ENCODE measurements around the gene CEBPG. TPM values are rescaled to one million over a fixed set of nuclear protein-coding genes. Genes with fewer than 3 reads are reported as not detected.

Gene CEBPG
- total RNA-seq, 1 donor from 2014 or later: 75.1 TPM

GRCh38 chr19:33421368-33421767, 47.9 kb downstream of the CEBPG start:
- H3K9me3 Mint-ChIP-seq (ENCODE audit: unreplicated experiment): peaks cover 9% of the 10 kb centered on the region
- H3K4me3 Mint-ChIP-seq (ENCODE audit: unreplicated experiment): no peak overlapping the region
- H3K27me3 Mint-ChIP-seq (ENCODE audit: unreplicated experiment): peaks cover 4% of the 10 kb centered on the region
- H3K27ac Mint-ChIP-seq (ENCODE audit: unreplicated experiment): no peak overlapping the region
- H3K4me1 Mint-ChIP-seq (ENCODE audit: low read depth, unreplicated experiment): peaks cover 17% of the 10 kb centered on the region
- peaks cover 4% of the 10 kb centered on the region for H3K36me3 Mint-ChIP-seq (ENCODE audit: unreplicated experiment)
- TF ChIP-seq CTCF (IDR thresholded peaks at IDR 0.05; ENCODE audit: partially characterized antibody, unreplicated experiment): no peak
- DNase-seq: no peak

- peaks cover 14% of the 10 kb centered on the region for H3K4me1 Mint-ChIP-seq (ENCODE audit: low read depth, unreplicated experiment)
- no peak for TF ChIP-seq CTCF (IDR thresholded peaks at IDR 0.05; ENCODE audit: partially characterized antibody, unreplicated experiment)
- no peak overlapping the region for H3K27ac Mint-ChIP-seq (ENCODE audit: unreplicated experiment)
- no peak overlapping the region for H3K4me3 Mint-ChIP-seq (ENCODE audit: unreplicated experiment)
- H3K9me3 Mint-ChIP-seq (ENCODE audit: unreplicated experiment): peaks cover 6% of the 10 kb centered on the region
- no peak for DNase-seq
- H3K36me3 Mint-ChIP-seq (ENCODE audit: unreplicated experiment): peaks cover 4% of the 10 kb centered on the region
- H3K27me3 Mint-ChIP-seq (ENCODE audit: unreplicated experiment): peaks cover 2% of the 10 kb centered on the region
Observed at GRCh38 chr19:33422369-33423180, 49.1 kb downstream of the CEBPG start.

GRCh38 chr19:33424181-33424580, 50.7 kb downstream of the CEBPG start:
- no peak overlapping the region for H3K4me3 Mint-ChIP-seq (ENCODE audit: unreplicated experiment)
- no peak overlapping the region for H3K27ac Mint-ChIP-seq (ENCODE audit: unreplicated experiment)
- no peak for TF ChIP-seq CTCF (IDR thresholded peaks at IDR 0.05; ENCODE audit: partially characterized antibody, unreplicated experiment)
- H3K9me3 Mint-ChIP-seq (ENCODE audit: unreplicated experiment): peaks cover 10% of the 10 kb centered on the region
- H3K4me1 Mint-ChIP-seq (ENCODE audit: low read depth, unreplicated experiment): peaks cover 23% of the 10 kb centered on the region
- peaks cover 2% of the 10 kb centered on the region for H3K27me3 Mint-ChIP-seq (ENCODE audit: unreplicated experiment)
- no peak for DNase-seq
- H3K36me3 Mint-ChIP-seq (ENCODE audit: unreplicated experiment): peaks cover 4% of the 10 kb centered on the region

- peaks cover 5% of the 10 kb centered on the region for H3K27me3 Mint-ChIP-seq (ENCODE audit: unreplicated experiment)
- peak; percentile 8 for DNase-seq
- H3K36me3 Mint-ChIP-seq (ENCODE audit: unreplicated experiment): peaks cover 4% of the 10 kb centered on the region
- H3K27ac Mint-ChIP-seq (ENCODE audit: unreplicated experiment): no peak overlapping the region
- peaks cover 34% of the 10 kb centered on the region for H3K4me1 Mint-ChIP-seq (ENCODE audit: low read depth, unreplicated experiment)
- no peak overlapping the region for H3K4me3 Mint-ChIP-seq (ENCODE audit: unreplicated experiment)
- no peak for TF ChIP-seq CTCF (IDR thresholded peaks at IDR 0.05; ENCODE audit: partially characterized antibody, unreplicated experiment)
- peaks cover 9% of the 10 kb centered on the region for H3K9me3 Mint-ChIP-seq (ENCODE audit: unreplicated experiment)
Observed at GRCh38 chr19:33426621-33427361, 53.3 kb downstream of the CEBPG start.
